Measurements from ENCODE around the gene LGALS13. TPM values are rescaled to one million over a fixed set of nuclear protein-coding genes. Genes with fewer than 3 reads are reported as not detected.

Gene LGALS13
- total and polyA plus RNA-seq, 2 donors from 2014 or later = not detected

Other genes with a start within 250 kb of the LGALS13 start
- 37.1 TPM for gene PAF1, start 211.4 kb upstream of the LGALS13 start, total RNA-seq
- 54.0 TPM for gene PAF1, start 211.4 kb upstream of the LGALS13 start, polyA plus RNA-seq (ENCODE audit: insufficient read depth, low read depth, low replicate concordance)
- gene MED29, start 211.1 kb upstream of the LGALS13 start, total RNA-seq = 50.4 TPM
- gene MED29, start 211.1 kb upstream of the LGALS13 start, polyA plus RNA-seq (ENCODE audit: insufficient read depth, low read depth, low replicate concordance) = 32.4 TPM
- gene ZFP36, start 195.7 kb upstream of the LGALS13 start, total RNA-seq = 132 TPM
- gene ZFP36, start 195.7 kb upstream of the LGALS13 start, polyA plus RNA-seq (ENCODE audit: insufficient read depth, low read depth, low replicate concordance) = 87.9 TPM
- 29.7 TPM for gene PLEKHG2, start 189.9 kb upstream of the LGALS13 start, total RNA-seq
- 8.5 TPM for gene PLEKHG2, start 189.9 kb upstream of the LGALS13 start, polyA plus RNA-seq (ENCODE audit: insufficient read depth, low read depth, low replicate concordance)
- 1,461 TPM for gene RPS16, start 166.6 kb upstream of the LGALS13 start, total RNA-seq
- gene RPS16, start 166.6 kb upstream of the LGALS13 start, polyA plus RNA-seq (ENCODE audit: insufficient read depth, low read depth, low replicate concordance) = 1,965 TPM
- 123 TPM for gene SUPT5H, start 156.9 kb upstream of the LGALS13 start, total RNA-seq
- gene SUPT5H, start 156.9 kb upstream of the LGALS13 start, polyA plus RNA-seq (ENCODE audit: insufficient read depth, low read depth, low replicate concordance) = 106 TPM
- gene TIMM50, start 121.7 kb upstream of the LGALS13 start, total RNA-seq = 52.4 TPM
- gene TIMM50, start 121.7 kb upstream of the LGALS13 start, polyA plus RNA-seq (ENCODE audit: insufficient read depth, low read depth, low replicate concordance) = 74.4 TPM
- 0.13 TPM for gene DLL3, start 103.6 kb upstream of the LGALS13 start, total RNA-seq
- gene DLL3, start 103.6 kb upstream of the LGALS13 start, polyA plus RNA-seq (ENCODE audit: insufficient read depth, low read depth, low replicate concordance) = 0.17 TPM
- not detected for gene SELENOV, start 87.4 kb upstream of the LGALS13 start, total RNA-seq
- gene SELENOV, start 87.4 kb upstream of the LGALS13 start, polyA plus RNA-seq (ENCODE audit: insufficient read depth, low read depth, low replicate concordance) = not detected
- gene EID2B, start 69.7 kb upstream of the LGALS13 start, total RNA-seq = 3.3 TPM
- 4.6 TPM for gene EID2B, start 69.7 kb upstream of the LGALS13 start, polyA plus RNA-seq (ENCODE audit: insufficient read depth, low read depth, low replicate concordance)
- gene EID2, start 62.4 kb upstream of the LGALS13 start, total RNA-seq = 12.0 TPM
- gene EID2, start 62.4 kb upstream of the LGALS13 start, polyA plus RNA-seq (ENCODE audit: insufficient read depth, low read depth, low replicate concordance) = 17.0 TPM
- not detected for gene LGALS16, start 53.4 kb downstream of the LGALS13 start, total RNA-seq
- gene LGALS16, start 53.4 kb downstream of the LGALS13 start, polyA plus RNA-seq (ENCODE audit: insufficient read depth, low read depth, low replicate concordance) = not detected
- not detected for gene LGALS14, start 102.0 kb downstream of the LGALS13 start, total RNA-seq
- not detected for gene LGALS14, start 102.0 kb downstream of the LGALS13 start, polyA plus RNA-seq (ENCODE audit: insufficient read depth, low read depth, low replicate concordance)
- gene CLC, start 135.5 kb downstream of the LGALS13 start, total RNA-seq = not detected
- gene CLC, start 135.5 kb downstream of the LGALS13 start, polyA plus RNA-seq (ENCODE audit: insufficient read depth, low read depth, low replicate concordance) = not detected
- not detected for gene LEUTX, start 176.3 kb downstream of the LGALS13 start, total RNA-seq
- not detected for gene LEUTX, start 176.3 kb downstream of the LGALS13 start, polyA plus RNA-seq (ENCODE audit: insufficient read depth, low read depth, low replicate concordance)
- 28.9 TPM for gene DYRK1B, start 231.6 kb downstream of the LGALS13 start, total RNA-seq
- gene DYRK1B, start 231.6 kb downstream of the LGALS13 start, polyA plus RNA-seq (ENCODE audit: insufficient read depth, low read depth, low replicate concordance) = 18.9 TPM
- gene FBL, start 243.9 kb downstream of the LGALS13 start, total RNA-seq = 165 TPM
- gene FBL, start 243.9 kb downstream of the LGALS13 start, polyA plus RNA-seq (ENCODE audit: insufficient read depth, low read depth, low replicate concordance) = 155 TPM

Measured in kidney (tissue), 2 donors.